Activated naive CD8-positive, alpha-beta T cell treated with anti-CD3 and anti-CD28 coated beads, Interleukin-2, amount 50 U/mL, for 24 hours (primary cell): Measurements from ENCODE around the gene MRTFA.
"Not testable (repeated sequence)": the region's sequence is repeated elsewhere in the genome, so short reads cannot be mapped to it uniquely, and the experiment has no call there.

Source experiments
- ATAC-seq: fragments of 150-1000 bp; cut with Tn5 transposase; one replicate; pipeline ENCODE4 v1.10.0; 2021
- DNase-seq: peaks from one replicate; pipeline ENCODE4 v3.0.0; 2021
- H3K27ac Mint-ChIP-seq: one replicate; pipeline ENCODE4 v1.8.0; 2021; ENCODE audit warnings: mild to moderate bottlenecking, mixed read lengths
- H3K27me3 Mint-ChIP-seq: one replicate; pipeline ENCODE4 v1.8.0; 2021; ENCODE audit warnings: mixed read lengths
- H3K36me3 Mint-ChIP-seq: one replicate; pipeline ENCODE4 v1.8.0; 2021; ENCODE audit warnings: low read depth, mixed read lengths
- H3K4me1 Mint-ChIP-seq: one replicate; pipeline ENCODE4 v1.8.0; 2021; ENCODE audit warnings: mixed read lengths
- H3K4me3 Mint-ChIP-seq: one replicate; pipeline ENCODE4 v1.8.0; 2021; ENCODE audit warnings: mild to moderate bottlenecking, moderate library complexity, mixed read lengths
- H3K9me3 Mint-ChIP-seq: one replicate; pipeline ENCODE4 v1.8.0; 2021; ENCODE audit warnings: mixed read lengths

Gene MRTFA

DNA sequence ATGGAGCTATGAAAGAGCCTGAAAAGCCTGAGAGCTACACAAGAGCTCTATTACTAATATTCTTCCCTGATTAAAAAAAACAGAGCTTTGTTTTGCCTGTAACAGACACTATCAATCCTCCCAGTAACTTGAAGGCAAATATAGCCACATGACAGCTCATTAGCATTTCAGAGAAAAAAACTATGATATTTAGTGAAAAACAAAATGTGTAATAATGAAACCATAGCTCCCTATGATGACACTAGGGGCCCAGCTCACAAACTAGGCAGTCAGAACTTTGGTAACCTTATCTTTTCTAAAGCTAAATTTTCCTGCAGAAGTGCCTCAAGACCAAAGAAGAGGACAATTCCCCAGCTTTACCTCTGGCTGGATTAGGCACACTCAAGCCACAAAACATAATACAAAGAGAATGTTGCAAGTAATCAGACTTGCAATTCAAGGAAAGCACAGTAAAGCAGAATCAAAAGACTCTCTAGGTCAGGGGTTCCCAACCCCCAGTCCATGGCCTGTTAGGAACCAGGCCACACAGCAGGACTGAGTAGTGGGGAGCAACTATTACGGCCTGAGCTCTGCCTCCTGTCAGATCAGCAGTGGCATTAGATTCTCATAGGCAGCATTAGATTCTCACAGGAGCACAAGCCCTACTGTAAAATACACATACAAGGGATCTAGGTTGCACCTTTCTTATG, 53.3 kb downstream of the MRTFA start:
- ATAC-seq (peak; percentile 80), DNase-seq (no peak)
- Mint-ChIP-seq H3K27ac (no peak overlapping the region), H3K4me3 (no peak overlapping the region), H3K27me3 (no peaks in the 10 kb centered on the region), H3K4me1 (peaks cover 25% of the 10 kb centered on the region), H3K36me3 (peaks cover 9% of the 10 kb centered on the region), H3K9me3 (no peaks in the 10 kb centered on the region)

- Mint-ChIP-seq H3K9me3 (no peaks in the 10 kb centered on the region), H3K36me3 (peaks cover 10% of the 10 kb centered on the region), H3K27me3 (no peaks in the 10 kb centered on the region), H3K4me1 (peaks cover 30% of the 10 kb centered on the region), H3K4me3 (no peak overlapping the region), H3K27ac (no peak overlapping the region)
- ATAC-seq (no peak), DNase-seq (no peak)
These were observed 54.5 kb downstream of the MRTFA start for GRCh38 chr22:40582063-40582462.

DNA sequence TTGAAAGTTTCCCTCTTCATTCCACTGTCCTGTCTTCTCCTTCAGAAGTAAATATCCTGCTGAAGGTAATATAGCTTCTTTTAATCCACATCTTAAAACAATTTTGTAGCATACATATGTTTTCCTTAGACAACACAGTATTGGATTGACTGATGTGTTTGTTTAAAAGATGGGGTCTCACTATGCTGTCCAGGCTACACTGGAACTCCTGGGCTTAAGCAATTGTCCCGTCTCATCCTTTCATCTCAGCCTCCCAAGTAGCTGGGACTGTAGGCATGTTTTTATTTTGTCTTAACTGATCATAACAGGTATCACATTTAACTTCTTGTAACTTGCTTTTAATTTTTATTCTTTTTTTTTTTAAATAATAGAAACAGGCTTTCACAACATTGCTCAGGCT, 55.9 kb downstream of the MRTFA start:
- ATAC-seq (no peak), DNase-seq (no peak)
- no peak overlapping the region for H3K27ac Mint-ChIP-seq
- peaks cover 29% of the 10 kb centered on the region for H3K4me1 Mint-ChIP-seq
- H3K4me3 Mint-ChIP-seq = no peak overlapping the region
- H3K27me3 Mint-ChIP-seq = no peaks in the 10 kb centered on the region
- H3K9me3 Mint-ChIP-seq = no peaks in the 10 kb centered on the region
- H3K36me3 Mint-ChIP-seq = peaks cover 8% of the 10 kb centered on the region

DNA sequence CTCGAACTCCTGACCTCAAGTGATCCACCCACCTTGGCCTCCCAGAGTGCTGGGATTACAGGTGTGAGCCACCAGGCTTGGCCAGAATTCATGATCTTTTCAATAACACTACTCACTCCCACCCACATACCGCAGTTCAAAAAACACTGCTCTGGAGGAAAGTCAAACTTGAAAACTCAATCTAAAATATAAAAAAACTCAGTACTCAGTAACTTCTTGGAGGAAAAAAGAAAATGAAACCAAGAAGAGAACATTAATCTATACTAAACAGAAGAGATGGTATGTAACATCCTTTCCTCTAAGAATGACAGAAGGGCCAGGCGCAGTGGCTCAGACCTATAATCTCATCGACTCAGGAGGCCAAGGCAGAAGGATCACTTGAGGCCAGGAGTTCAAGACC, 58.3 kb downstream of the MRTFA start:
- peak; percentile 59 for ATAC-seq
- H3K27ac Mint-ChIP-seq = peak overlapping the region; percentile 59
- H3K27me3 Mint-ChIP-seq = no peaks in the 10 kb centered on the region
- peak overlapping the region; percentile 17 for H3K4me3 Mint-ChIP-seq
- peaks cover 5% of the 10 kb centered on the region for H3K36me3 Mint-ChIP-seq
- peaks cover 16% of the 10 kb centered on the region for H3K4me1 Mint-ChIP-seq
- DNase-seq = peak; percentile 8
- no peaks in the 10 kb centered on the region for H3K9me3 Mint-ChIP-seq

DNA sequence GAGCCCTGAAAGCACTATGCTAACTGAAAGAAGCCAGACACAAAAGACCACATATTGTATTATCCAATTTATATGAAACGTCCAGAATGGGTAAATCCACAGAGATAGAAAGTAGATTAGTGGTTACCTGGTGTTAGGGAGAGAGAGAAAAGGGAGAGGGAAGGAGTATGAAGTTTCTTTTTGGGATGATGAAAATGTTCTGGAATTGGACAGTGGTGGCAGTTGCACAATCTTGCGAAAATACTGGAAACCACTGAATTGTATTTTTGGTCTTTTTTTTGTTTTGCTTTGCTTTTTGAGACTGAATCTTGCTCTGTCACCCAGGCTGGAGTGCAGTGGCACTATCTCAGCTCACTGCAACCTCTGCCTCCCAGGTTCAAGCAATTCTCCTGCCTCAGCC, 63.5 kb downstream of the MRTFA start:
- H3K4me3 Mint-ChIP-seq = no peak overlapping the region
- no peak for ATAC-seq
- H3K27me3 Mint-ChIP-seq = no peaks in the 10 kb centered on the region
- H3K27ac Mint-ChIP-seq = no peak overlapping the region
- peaks cover 4% of the 10 kb centered on the region for H3K9me3 Mint-ChIP-seq
- peaks cover 3% of the 10 kb centered on the region for H3K4me1 Mint-ChIP-seq
- peaks cover 18% of the 10 kb centered on the region for H3K36me3 Mint-ChIP-seq
- no peak for DNase-seq

DNA sequence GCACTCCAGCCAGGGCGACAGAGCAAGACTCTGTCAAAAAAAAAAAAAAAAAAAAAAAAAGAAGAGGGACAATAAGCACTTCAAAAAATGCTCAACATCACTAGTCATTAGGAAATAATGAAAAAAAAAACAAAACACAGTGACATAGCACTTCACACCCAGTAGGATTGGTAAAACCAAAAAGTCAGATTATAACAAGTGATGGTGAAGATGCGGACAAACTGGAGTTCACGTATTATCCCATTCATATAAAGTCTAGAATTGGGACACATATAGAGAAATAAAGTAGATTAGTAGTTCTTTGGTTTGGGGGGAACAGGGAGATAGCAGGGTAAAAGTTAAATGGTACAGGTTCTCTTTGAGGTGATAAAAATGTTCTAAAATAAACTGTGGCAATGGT, 64.6 kb downstream of the MRTFA start:
- DNase-seq = no peak
- Mint-ChIP-seq H3K4me3 (no peak overlapping the region), H3K36me3 (peaks cover 15% of the 10 kb centered on the region), H3K9me3 (peaks cover 4% of the 10 kb centered on the region), H3K27ac (no peak overlapping the region), H3K27me3 (no peaks in the 10 kb centered on the region), H3K4me1 (no peaks in the 10 kb centered on the region)
- ATAC-seq = no peak

- no peak for ATAC-seq
- Mint-ChIP-seq H3K27me3 (no peaks in the 10 kb centered on the region), H3K36me3 (peaks cover 14% of the 10 kb centered on the region), H3K27ac (no peak overlapping the region), H3K4me1 (no peaks in the 10 kb centered on the region), H3K4me3 (no peak overlapping the region), H3K9me3 (peaks cover 4% of the 10 kb centered on the region)
- no peak for DNase-seq
These were observed 68.7 kb downstream of the MRTFA start for GRCh38 chr22:40567626-40568328.

DNA sequence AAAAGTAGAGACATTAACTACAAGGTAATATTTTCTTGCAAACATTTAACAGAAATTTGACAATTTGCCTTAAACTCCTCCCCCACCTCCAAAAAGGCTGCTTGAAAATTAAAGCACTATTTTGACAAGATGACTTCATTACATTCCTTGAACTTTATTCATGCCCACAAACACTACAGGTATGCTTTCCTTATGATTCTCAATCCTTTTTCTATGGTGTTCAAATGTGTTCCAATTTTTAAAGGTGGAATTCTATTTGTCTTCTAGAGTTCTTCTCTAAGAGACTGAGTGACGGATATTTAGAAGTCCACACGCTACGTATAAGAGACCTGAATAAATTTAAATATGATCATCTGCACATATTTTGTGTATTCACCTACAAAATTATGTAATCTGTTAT, 69.4 kb downstream of the MRTFA start:
- no peaks in the 10 kb centered on the region for H3K27me3 Mint-ChIP-seq
- peaks cover 4% of the 10 kb centered on the region for H3K9me3 Mint-ChIP-seq
- no peak for ATAC-seq
- no peaks in the 10 kb centered on the region for H3K4me1 Mint-ChIP-seq
- no peak overlapping the region for H3K4me3 Mint-ChIP-seq
- H3K36me3 Mint-ChIP-seq = peaks cover 13% of the 10 kb centered on the region
- H3K27ac Mint-ChIP-seq = no peak overlapping the region
- DNase-seq = no peak

DNA sequence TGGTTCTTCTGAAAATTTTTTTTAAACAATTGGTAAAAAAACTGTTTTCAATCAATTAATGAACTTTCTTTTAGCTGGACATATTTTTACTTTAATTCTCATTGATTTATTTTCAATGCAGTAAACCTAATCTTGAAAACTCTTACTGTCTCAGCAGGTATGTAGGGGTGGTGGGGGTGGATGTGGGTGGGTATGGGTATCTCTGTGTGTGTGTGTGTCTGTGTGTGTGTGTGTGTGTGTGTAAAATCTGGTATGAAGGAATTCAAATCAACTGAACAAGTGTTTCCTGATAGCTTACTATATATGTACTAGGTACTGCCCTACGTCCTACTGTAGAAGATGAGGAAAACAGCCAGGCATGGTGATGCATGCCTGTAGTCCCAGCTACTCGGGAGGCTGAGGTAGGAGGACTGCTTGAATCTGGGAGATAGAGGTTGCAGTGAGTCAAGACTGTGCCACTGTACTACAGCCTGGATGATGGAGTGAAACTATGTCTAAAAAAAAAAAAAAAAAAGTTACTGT, 75.5 kb downstream of the MRTFA start:
- Mint-ChIP-seq H3K27ac (no peak overlapping the region), H3K4me3 (no peak overlapping the region), H3K9me3 (no peaks in the 10 kb centered on the region), H3K36me3 (peaks cover 2% of the 10 kb centered on the region), H3K27me3 (no peaks in the 10 kb centered on the region), H3K4me1 (peaks cover 9% of the 10 kb centered on the region)
- DNase-seq (no peak), ATAC-seq (no peak)

GRCh38 chr22:40560551-40560950, 76.0 kb downstream of the MRTFA start:
- no peak overlapping the region for H3K4me3 Mint-ChIP-seq
- no peak for ATAC-seq
- DNase-seq = no peak
- H3K4me1 Mint-ChIP-seq = peaks cover 9% of the 10 kb centered on the region
- H3K27ac Mint-ChIP-seq = no peak overlapping the region
- no peaks in the 10 kb centered on the region for H3K9me3 Mint-ChIP-seq
- H3K36me3 Mint-ChIP-seq = peaks cover 2% of the 10 kb centered on the region
- no peaks in the 10 kb centered on the region for H3K27me3 Mint-ChIP-seq

- H3K27me3 Mint-ChIP-seq = no peaks in the 10 kb centered on the region
- no peak for DNase-seq
- peaks cover 5% of the 10 kb centered on the region for H3K9me3 Mint-ChIP-seq
- peaks cover 10% of the 10 kb centered on the region for H3K4me1 Mint-ChIP-seq
- peaks cover 18% of the 10 kb centered on the region for H3K36me3 Mint-ChIP-seq
- no peak overlapping the region for H3K4me3 Mint-ChIP-seq
- no peak for ATAC-seq
- H3K27ac Mint-ChIP-seq = no peak overlapping the region
These were observed 78.5 kb downstream of the MRTFA start for GRCh38 chr22:40557972-40558371.

DNA sequence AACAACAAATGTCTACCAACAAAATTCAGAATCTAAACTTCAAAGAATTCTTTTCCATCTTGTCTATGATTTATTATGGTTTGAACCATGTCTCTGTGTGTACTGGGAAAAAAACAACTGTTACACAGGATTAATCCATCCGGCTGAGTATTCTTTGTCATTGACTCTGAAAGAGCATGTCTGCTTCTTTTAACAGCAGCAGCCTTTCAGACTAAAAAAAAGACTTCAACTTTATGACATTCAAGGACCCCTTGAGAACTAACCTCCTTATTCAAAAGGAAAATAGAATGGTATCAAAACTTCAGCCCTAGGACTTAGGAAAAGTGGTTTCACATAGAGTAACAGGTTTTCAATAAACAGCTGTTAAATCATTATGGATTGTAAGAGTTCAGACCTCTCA, 79.9 kb downstream of the MRTFA start:
- ATAC-seq (no peak), DNase-seq (no peak)
- Mint-ChIP-seq H3K36me3 (peaks cover 31% of the 10 kb centered on the region), H3K4me3 (no peak overlapping the region), H3K4me1 (peaks cover 12% of the 10 kb centered on the region), H3K27me3 (no peaks in the 10 kb centered on the region), H3K9me3 (peaks cover 16% of the 10 kb centered on the region), H3K27ac (no peak overlapping the region)

DNA sequence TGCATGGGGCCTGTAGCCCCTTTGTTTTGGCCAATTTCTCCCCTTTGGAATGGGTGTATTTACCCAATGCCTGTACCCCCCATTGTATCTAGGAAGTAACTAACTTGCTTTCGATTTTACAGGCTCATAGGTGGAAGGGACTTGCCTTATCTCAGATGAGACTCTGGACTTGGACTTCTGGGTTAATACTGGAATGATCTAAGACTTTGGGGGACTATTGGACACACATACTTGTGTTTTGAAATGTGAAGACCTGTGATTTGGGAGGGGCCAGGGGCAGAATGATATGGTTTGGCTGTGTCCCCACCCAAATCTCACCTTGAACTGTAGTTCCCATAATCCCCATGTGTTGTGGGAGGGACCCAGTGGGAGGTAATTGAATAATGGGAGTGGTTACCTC, 82.5 kb downstream of the MRTFA start:
- peaks cover 35% of the 10 kb centered on the region for H3K36me3 Mint-ChIP-seq
- not testable (repeated sequence) for ATAC-seq

DNA sequence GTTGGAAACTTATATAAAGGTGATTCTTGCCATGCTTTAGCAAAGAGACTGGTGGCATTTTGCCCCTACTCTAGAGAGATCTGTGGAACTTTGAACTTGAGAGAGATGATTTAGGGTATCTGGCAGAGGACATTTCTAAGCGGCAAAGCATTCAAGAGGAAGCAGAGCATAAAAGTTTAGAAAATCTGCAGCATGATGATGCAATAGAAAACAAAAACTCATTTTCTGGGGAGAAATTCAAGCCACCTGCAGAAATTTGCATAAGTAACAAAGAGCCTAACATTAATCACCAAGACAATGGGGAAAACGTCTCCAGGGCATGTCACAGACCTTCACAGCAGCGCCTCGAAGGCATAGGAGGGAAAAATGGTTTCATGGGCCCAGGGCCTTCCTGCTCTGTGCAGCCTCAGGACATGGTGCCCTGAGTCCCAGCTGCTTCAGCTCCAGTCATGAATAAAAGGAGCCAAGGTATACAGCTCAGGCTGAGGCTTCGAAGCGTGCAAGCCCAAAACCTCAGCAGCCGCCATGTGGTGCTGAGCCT, 83.4 kb downstream of the MRTFA start:
- DNase-seq (no peak), ATAC-seq (no peak)
- no peak overlapping the region for H3K4me3 Mint-ChIP-seq
- H3K9me3 Mint-ChIP-seq = peaks cover 16% of the 10 kb centered on the region
- H3K36me3 Mint-ChIP-seq = peaks cover 37% of the 10 kb centered on the region
- peaks cover 3% of the 10 kb centered on the region for H3K4me1 Mint-ChIP-seq
- no peak overlapping the region for H3K27ac Mint-ChIP-seq
- no peaks in the 10 kb centered on the region for H3K27me3 Mint-ChIP-seq

More for the DNA sequence above, 82.5 kb downstream of the MRTFA start:
- DNase-seq, H3K4me3 Mint-ChIP-seq, H3K27ac Mint-ChIP-seq, H3K27me3 Mint-ChIP-seq, H3K4me1 Mint-ChIP-seq: not testable (repeated sequence)
- H3K9me3 Mint-ChIP-seq = peaks cover 16% of the 10 kb centered on the region

GRCh38 chr22:40552070-40552469, 84.4 kb downstream of the MRTFA start:
- no peak for ATAC-seq
- H3K4me3 Mint-ChIP-seq = no peak overlapping the region
- H3K9me3 Mint-ChIP-seq = peaks cover 16% of the 10 kb centered on the region
- no peaks in the 10 kb centered on the region for H3K27me3 Mint-ChIP-seq
- no peak for DNase-seq
- peaks cover 40% of the 10 kb centered on the region for H3K36me3 Mint-ChIP-seq
- H3K27ac Mint-ChIP-seq = no peak overlapping the region
- peaks cover 8% of the 10 kb centered on the region for H3K4me1 Mint-ChIP-seq
